Measurements from ENCODE around the gene ADAM12. TPM values are rescaled to one million over a fixed set of nuclear protein-coding genes. Genes with fewer than 3 reads are reported as not detected.

ADAM12 gene
- total and polyA plus RNA-seq, 10 of the 15 experiments (the other 5 are each of a cell fraction or from before 2014, with no cell fraction given): under 0.01 to 0.62 (median 0.04) TPM; not detected in 5

- Histone ChIP-seq H3K9ac (ENCODE audit: control insufficient read depth, insufficient read depth, low read length) (no peak overlapping the region), H3K9me3 (replicated peaks; ENCODE audit: control insufficient read depth, insufficient read depth, low read length) (no peaks in the 10 kb centered on the region), H3K4me3 (no peak overlapping the region), H3K79me2 (ENCODE audit: control insufficient read depth, insufficient read depth, low read length) (no peaks in the 10 kb centered on the region), H2AFZ (ENCODE audit: control insufficient read depth, low read depth, low read length) (no peak overlapping the region), H3K4me1 (ENCODE audit: control insufficient read depth, insufficient read depth, low read length) (no peaks in the 10 kb centered on the region), H3K27ac (ENCODE audit: control insufficient read depth, insufficient read depth) (no peak overlapping the region), H3K27me3 (replicated peaks in 1 of 2; ENCODE audit: control insufficient read depth in 2 of 2, insufficient read depth in 2 of 2, low read length in 1 of 2) (no peaks in the 10 kb centered on the region), H3K36me3 (ENCODE audit: control insufficient read depth in 2 of 2, insufficient read depth in 2 of 2, low read length in 1 of 2) (no peaks in the 10 kb centered on the region), H4K20me1 (ENCODE audit: control insufficient read depth, insufficient read depth) (no peaks in the 10 kb centered on the region), H3K4me2 (ENCODE audit: control insufficient read depth, insufficient read depth) (no peak overlapping the region)
- in situ Hi-C loops (cut with MboI): no loop called here
- ChIA-PET SMC1A (ENCODE audit: uncharacterized antibody, unreplicated experiment) (no interaction called here), CTCF (interaction anchor here (0.6 kb wide), 1 partner anchor 436 kb away, joined by 3 read pairs; no protein-coding TSS in a partner anchor), POLR2A (no interaction called here), RAD21 (ENCODE audit: unreplicated experiment) (no interaction called here)
- ATAC-seq (no peak), FAIRE-seq (no peak), DNase-seq (ENCODE audit: low read depth, low spot score) (no peak)
- WGBS (ENCODE audit: insufficient coverage, insufficient replicate concordance, low lambda C conversion rate, missing lambda C conversion rate): 35% methylated on average over 2 of the region's 2 CpGs
- TF ChIP-seq ZNF622 (IDR thresholded peaks at IDR 0.05) (no peak), ZNF384 (IDR thresholded peaks at IDR 0.05; ENCODE audit: borderline replicate concordance, low read depth, low read length) (no peak), IRF3 (IDR thresholded peaks at IDR 0.05) (no peak), SP1 (IDR thresholded peaks at IDR 0.05; ENCODE audit: low read depth, low read length) (no peak), ELK1 (IDR thresholded peaks at IDR 0.05; ENCODE audit: low read depth, low read length) (no peak), PAX8 (IDR thresholded peaks at IDR 0.05) (no peak), CREM (IDR thresholded peaks at IDR 0.05; ENCODE audit: low read depth) (no peak), NKRF (conservative IDR thresholded peaks at IDR 0.05) (no peak), BCL11A (IDR thresholded peaks at IDR 0.05; ENCODE audit: low read depth, low read length) (no peak), YBX1 (IDR thresholded peaks at IDR 0.05) (no peak), EED (IDR thresholded peaks at IDR 0.05; ENCODE audit: low read depth) (no peak)
- intact Hi-C loops (cut with micrococcal nuclease; ENCODE audit: unreplicated experiment): no loop called here
- no TSS peak for BruUV-seq (replicated peaks)
Measured at GRCh38 chr10:126068322-126068721, 320.0 kb downstream of the ADAM12 start.

All from GM12878 (cell line).